Lower leg skin (tissue), 4 donors: ENCODE measurements around the gene MPZL1. TPM values are rescaled to one million over a fixed set of nuclear protein-coding genes. Genes with fewer than 3 reads are reported as not detected.

ENCODE experiments used
- DNase-seq, 2 donors: peaks; one replicate each; pipeline ENCODE4 v3.0.0-alpha.2; 2019; ENCODE audit warnings: low spot score in 2 of 2
- H3K4me3 ChIP-seq: fragments of 200-600 bp; sonication (generic); 2 replicates; pipeline ENCODE4 v1.5.1; 2017; ENCODE audit warnings: mild to moderate bottlenecking, low read depth; ENCODE audit not compliant: poor library complexity, severe bottlenecking
- POLR2A ChIP-seq, 2 donors: fragments of 450-650 bp; IDR thresholded peaks; one replicate each; pipeline ENCODE4 v1.6.1; 2016 to 2017; ENCODE audit warnings: antibody characterized with exemption in 2 of 2, mild to moderate bottlenecking in 1 of 2, moderate library complexity in 1 of 2
- WGBS, 2 donors: methylation state at CpG; one replicate each; pipeline ENCODE4 v1.1.5; 2018; 5-methylcytosine and 5-hydroxymethylcytosine counted together
- intact Hi-C: fragments of 100-400 bp; cut with DNase I; formaldehyde crosslinking; loops from one replicate; pipeline ENCODE4 v1.15.0; 2023; ENCODE audit warnings: low total_unique reads
- total RNA-seq, 4 donors: library from RNA; depleted of rRNA; stranded (reverse); fragments of >200 nt; gene quantifications; one replicate each; pipeline ENCODE4 v1.1.0, GENCODE V29; 2016
- TF ChIP-seq, protein P1 (sequence below), 3 donors: fragments of 450-650 bp; IDR thresholded peaks; one replicate each; pipeline ENCODE4 v1.5.1; 2016; ENCODE audit warnings: antibody characterized with exemption in 3 of 3, mild to moderate bottlenecking in 3 of 3, moderate library complexity in 2 of 3

Gene MPZL1
- total RNA-seq, 4 donors from 2014 or later: 24.9 to 54.6 (median 30.9) TPM

DNA sequence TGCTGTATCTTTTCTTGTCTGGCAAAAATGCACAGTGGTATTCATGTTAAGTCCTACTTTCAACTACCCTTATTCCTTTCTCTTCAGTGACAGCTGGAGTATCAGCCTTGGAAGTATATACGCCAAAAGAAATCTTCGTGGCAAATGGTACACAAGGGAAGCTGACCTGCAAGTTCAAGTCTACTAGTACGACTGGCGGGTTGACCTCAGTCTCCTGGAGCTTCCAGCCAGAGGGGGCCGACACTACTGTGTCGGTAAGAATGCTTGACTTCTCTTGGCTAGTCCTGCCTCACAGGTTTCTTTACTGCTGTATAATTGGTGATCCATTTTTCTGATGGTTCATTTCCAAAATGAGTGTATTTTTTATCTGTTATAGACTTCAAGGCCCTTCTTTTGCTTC is 43.7 kb downstream of the MPZL1 start:
- 92 to 96% methylated on average over 6 of the region's 6 CpGs for WGBS, 2 donors
- intact Hi-C loops: no loop called here
- TF ChIP-seq POLR2A (IDR thresholded peaks at IDR 0.05): no peak
- TF ChIP-seq, protein P1, sequence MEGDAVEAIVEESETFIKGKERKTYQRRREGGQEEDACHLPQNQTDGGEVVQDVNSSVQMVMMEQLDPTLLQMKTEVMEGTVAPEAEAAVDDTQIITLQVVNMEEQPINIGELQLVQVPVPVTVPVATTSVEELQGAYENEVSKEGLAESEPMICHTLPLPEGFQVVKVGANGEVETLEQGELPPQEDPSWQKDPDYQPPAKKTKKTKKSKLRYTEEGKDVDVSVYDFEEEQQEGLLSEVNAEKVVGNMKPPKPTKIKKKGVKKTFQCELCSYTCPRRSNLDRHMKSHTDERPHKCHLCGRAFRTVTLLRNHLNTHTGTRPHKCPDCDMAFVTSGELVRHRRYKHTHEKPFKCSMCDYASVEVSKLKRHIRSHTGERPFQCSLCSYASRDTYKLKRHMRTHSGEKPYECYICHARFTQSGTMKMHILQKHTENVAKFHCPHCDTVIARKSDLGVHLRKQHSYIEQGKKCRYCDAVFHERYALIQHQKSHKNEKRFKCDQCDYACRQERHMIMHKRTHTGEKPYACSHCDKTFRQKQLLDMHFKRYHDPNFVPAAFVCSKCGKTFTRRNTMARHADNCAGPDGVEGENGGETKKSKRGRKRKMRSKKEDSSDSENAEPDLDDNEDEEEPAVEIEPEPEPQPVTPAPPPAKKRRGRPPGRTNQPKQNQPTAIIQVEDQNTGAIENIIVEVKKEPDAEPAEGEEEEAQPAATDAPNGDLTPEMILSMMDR (IDR thresholded peaks at IDR 0.05): no peak
- DNase-seq: no peak
- H3K4me3 ChIP-seq: no peak overlapping the region

DNA sequence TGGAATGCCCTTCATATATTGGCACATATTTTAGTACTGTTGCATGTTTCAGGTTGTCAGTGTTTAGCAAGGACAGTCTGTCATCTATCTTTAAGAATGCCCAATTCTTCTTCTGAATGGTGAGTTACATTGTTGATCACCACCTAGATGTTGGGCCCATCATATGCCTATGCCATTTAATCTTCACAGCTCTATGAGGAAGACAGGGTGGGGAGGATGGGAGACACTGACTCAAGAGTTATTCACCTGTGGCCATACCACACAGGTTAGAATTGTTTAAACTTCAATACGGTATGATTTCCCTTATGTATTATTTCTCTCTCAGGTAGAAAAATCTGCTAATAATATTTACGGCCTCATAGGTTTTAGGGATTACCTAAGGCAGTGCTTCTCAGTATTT is 44.8 kb downstream of the MPZL1 start:
- no peak for DNase-seq
- WGBS, 2 donors: 94 to 97% methylated on average over 2 of the region's 2 CpGs
- no peak overlapping the region for H3K4me3 ChIP-seq
- no peak for TF ChIP-seq POLR2A (IDR thresholded peaks at IDR 0.05)
- TF ChIP-seq, protein P1 (IDR thresholded peaks at IDR 0.05): no peak
- intact Hi-C loops: no loop called here

DNA sequence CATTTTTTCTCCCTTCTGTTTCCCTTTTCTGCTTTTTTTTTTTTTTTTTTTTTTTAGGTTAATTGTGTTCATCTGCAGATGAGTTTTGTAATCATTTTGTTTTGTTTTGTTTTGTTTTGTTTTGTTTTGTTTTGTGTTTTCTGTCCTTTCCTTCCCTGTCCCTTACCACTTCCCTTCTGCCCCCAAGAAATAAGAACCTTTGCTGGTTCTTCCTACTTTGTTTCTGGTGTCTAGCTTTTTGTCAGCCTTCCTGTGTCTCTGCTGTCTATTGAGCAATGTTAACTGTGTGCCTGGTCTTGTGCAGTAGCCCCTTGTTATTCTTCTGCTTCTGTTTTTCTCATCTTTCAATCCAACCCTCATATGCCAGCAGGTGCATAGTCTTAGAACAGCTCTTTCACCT is 46.0 kb downstream of the MPZL1 start:
- no peak for TF ChIP-seq POLR2A (IDR thresholded peaks at IDR 0.05)
- TF ChIP-seq, protein P1 (IDR thresholded peaks at IDR 0.05): no peak
- no peak for DNase-seq
- H3K4me3 ChIP-seq: no peak overlapping the region
- intact Hi-C loops: no loop called here

DNA sequence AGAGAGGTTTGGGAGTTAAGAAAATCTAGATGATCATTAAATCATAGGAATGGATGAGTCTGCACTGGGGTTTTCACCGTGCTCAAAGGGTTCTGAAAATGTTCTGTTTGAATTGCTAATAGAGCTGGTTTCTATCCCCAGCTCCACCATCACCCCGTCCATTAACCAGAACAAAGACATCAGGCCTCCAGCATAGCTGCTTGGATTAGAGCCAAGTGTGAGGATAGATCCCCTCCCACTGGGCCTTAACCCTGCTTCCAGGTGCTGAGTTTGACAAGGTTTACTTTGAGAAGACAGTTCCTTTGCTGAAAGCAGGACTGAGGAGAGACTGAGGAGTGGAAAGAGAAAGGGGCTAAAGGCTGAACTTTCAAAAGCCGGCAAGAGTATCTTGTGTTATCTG is 48.3 kb downstream of the MPZL1 start:
- intact Hi-C loops: loop anchor here (2.0 kb wide), 1 partner anchor 17 kb away; no protein-coding TSS in a partner anchor
- DNase-seq: no peak
- no peak overlapping the region for H3K4me3 ChIP-seq
- WGBS, 2 donors: 91 to 92% methylated on average over 3 of the region's 3 CpGs
- TF ChIP-seq, protein P1 (IDR thresholded peaks at IDR 0.05): no peak
- TF ChIP-seq POLR2A (IDR thresholded peaks at IDR 0.05): no peak

DNA sequence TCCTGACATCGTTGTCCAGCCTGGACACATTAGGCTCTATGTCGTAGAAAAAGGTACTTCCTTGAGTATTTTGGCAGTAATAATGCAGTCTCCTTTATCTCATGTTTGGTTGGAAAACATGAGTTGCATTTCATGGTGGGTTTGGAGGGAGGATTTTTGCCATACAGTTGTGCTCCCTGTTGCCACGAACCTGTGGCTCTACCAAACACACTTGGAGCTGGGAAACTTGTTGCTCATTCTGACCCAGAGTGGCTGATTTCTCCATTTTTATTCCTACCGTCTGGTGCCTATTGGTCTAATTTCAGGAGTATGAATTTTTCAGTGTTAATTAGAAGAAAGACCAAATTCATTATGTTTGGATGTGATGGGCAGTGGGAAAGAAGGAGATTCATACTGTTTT is 50.7 kb downstream of the MPZL1 start:
- intact Hi-C loops: no loop called here
- no peak for DNase-seq
- no peak for TF ChIP-seq POLR2A (IDR thresholded peaks at IDR 0.05)
- TF ChIP-seq, protein P1 (IDR thresholded peaks at IDR 0.05): no peak
- no peak overlapping the region for H3K4me3 ChIP-seq
- WGBS, 2 donors: 80 to 86% methylated on average over 4 of the region's 4 CpGs

DNA sequence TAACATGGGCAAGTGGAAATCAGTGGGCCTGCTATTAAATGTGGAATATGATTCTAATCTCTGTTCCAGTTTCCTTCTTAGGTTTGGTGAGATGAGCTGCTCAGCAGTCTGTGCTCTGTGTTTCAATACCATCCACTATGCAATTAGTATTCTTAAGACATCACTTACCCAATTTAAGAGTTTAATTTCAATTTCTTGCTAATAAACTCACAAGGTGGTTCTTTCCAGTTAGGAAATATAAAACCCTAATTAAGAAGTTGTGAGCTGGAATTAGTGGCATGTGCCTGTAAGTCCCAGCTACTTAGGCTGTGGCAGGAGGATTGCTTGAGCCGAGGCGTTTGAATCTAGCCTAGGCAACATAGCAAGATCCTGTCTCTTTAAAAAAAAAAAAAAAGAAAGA is 51.7 kb downstream of the MPZL1 start:
- DNase-seq: no peak

More for the DNA sequence above, 51.7 kb downstream of the MPZL1 start:
- H3K4me3 ChIP-seq: no peak overlapping the region
- intact Hi-C loops: no loop called here
- WGBS, 2 donors: 70 to 74% methylated on average over 2 of the region's 2 CpGs
- no peak for TF ChIP-seq POLR2A (IDR thresholded peaks at IDR 0.05)
- TF ChIP-seq, protein P1 (IDR thresholded peaks at IDR 0.05): no peak
